Activated CD4-positive, CD25-positive, alpha-beta regulatory T cell treated with anti-CD3 and anti-CD28 coated beads, Interleukin-2, amount 50 U/mL, for 24 hours (primary cell): ENCODE measurements around the gene FREM1.

Experiments
- ATAC-seq, 2 donors: fragments of 150-1000 bp; cut with Tn5 transposase; one replicate each; pipeline ENCODE4 v1.10.0; 2021; ENCODE audit warnings: mild to moderate bottlenecking in 1 of 2, moderate library complexity in 1 of 2

Gene FREM1

GRCh38 chr9:14693251-14693861, 216.9 kb downstream of the FREM1 start, which contains the start of gene ZDHHC21:
Gene ZDHHC21, minus strand, starts transcription at chr9:14693432. Its CDS starts 19,092 bp downstream, at chr9:14674340.
- peak; percentile 84 to 88 for ATAC-seq

- peak; percentile 36 to 50 for ATAC-seq
Measured at GRCh38 chr9:14692470-14693250, 217.6 kb downstream of the FREM1 start.

GRCh38 chr9:14690948-14691730, 219.1 kb downstream of the FREM1 start:
- no peak for ATAC-seq

DNA sequence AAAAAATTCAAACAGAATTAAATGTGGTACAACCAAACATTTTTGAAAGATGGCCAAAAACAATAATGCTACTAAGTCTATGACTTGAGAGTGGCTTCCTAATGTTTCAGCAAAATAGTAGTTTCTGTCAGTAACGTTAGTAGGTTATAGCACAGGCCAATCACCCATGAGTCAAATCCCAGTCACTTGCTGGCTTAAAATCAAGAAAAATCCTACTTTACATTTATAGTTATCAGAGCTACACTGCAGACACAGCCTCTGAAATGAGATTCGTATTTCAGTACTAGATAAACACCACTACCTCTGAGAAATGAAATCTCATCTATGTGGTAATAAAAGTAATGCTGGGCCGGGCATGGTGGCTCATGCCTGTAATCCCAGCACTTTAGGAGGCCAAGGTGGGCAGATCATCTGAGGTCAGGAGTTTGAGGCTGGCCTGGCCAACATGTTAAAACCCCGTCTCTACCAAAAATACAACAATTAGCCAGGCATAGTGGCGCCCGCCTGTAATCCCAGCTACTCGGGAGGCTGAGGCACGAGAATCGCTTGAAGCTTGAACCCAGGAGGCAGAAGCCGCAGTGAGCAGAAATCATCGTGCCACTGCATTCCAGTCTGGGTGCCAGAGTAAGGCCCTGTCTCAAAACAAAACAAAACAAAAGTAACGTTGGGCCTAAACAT, 223.0 kb downstream of the FREM1 start:
- no peak for ATAC-seq

GRCh38 chr9:14686168-14686567, 224.1 kb downstream of the FREM1 start:
- no peak for ATAC-seq
